Measurements from ENCODE around the gene LGR4.

Gene LGR4

DNA sequence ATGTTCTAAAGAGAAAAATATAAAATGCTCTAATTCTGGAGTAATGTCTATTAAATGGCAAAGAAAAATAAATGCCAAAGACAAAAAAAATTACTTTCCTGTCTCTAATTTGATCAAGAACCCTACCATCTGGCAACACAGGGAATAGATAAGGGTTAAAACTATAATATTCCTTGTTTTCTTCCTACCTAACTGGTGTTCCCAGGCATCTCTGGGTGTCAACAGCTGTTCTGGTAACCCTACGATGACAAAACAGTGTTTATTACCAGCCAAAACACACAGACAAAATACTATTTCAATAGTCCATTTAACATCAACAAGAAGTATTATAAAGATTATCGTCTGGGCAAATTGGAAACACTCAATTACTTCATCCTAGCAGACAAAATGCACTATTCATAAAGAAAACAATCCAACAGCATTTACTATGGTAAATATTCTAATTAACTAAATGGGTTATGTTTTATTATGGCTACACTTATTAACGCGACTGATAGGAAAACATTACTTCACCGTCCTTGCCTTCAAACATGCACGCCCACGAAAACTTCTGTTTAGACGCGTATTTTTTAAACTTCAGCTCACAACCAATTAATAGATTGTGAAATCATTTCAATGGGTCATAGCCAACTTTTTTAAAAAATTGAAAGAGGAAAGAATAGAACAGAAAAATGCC, 50.6 kb downstream of the LGR4 start:
- DNase-seq = no peak

DNA sequence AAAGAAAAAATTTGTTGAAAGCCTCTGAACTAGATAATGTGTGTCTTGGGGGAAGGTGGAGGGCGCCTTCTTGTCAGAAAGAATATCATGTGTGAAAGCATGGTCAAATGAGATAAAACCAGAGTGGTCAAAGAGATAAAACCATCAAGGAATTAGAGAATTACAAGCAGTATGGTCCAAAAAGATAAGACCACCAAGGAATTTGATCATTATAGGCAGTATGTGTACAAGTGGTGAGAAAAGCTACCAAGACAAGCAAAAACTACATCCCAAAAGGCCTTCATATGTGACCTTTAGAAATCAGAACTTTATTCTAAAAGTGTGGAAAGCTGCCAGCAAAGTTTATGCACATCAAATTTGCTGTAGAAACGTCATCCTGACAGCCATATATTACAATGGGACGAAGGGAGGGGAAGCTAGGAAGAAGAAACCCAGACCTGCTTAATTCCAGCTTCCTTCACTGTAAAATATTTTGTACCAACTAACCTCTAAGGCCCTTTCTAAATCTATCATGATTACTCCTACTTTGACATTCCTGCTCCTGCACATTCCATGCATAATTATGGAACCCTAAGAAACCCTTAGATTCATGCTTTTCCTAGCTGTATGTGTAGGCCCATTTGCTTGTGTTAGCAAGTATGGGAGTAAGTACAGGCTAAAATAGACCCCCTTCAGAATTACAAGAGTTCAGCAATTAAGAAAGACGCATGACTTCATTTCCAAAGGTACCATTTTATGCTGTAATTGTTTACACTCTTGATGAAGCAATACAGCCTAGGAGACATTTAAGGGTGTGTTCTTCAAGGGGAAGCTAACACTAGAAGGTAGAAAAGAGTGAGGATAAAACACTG, 51.6 kb downstream of the LGR4 start:
- no peak for DNase-seq

DNA sequence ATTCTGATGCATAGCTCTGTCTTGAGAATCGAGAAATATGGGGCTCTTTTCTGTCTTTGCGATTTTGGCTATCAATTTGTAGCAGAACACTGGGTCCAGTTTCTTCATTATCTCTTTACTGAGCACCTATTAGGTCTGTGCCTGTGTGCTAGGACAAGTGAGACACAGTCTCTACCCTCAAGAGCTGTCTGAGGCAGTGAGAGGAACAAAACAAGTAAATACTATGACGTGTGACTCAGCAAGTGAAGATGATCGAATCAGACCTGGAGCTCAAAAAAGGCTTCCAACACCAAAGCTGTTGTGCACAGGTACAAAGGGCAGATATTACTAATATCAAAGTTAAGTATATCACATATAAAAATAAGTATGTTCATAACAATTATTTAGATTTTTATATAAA, 52.4 kb downstream of the LGR4 start:
- no peak for DNase-seq

DNA sequence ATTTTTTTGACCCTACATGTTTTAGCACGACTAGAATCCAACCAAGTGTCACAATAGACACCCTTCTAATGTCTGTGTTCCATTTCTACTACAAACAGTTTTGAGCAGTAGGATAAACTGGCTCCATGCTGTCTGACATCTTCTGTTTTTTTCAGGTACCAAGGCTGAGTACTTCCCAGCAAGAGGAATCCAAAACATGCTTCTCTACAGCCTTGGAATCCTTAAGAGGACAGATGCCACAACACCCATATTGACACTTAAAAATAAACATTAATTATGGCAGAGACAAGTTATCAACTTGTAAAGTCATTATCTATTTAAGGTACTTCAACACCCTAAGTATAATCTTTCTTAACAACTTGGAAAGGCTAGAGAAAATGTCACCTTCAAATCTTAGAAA, 54.2 kb downstream of the LGR4 start:
- DNase-seq = no peak

DNA sequence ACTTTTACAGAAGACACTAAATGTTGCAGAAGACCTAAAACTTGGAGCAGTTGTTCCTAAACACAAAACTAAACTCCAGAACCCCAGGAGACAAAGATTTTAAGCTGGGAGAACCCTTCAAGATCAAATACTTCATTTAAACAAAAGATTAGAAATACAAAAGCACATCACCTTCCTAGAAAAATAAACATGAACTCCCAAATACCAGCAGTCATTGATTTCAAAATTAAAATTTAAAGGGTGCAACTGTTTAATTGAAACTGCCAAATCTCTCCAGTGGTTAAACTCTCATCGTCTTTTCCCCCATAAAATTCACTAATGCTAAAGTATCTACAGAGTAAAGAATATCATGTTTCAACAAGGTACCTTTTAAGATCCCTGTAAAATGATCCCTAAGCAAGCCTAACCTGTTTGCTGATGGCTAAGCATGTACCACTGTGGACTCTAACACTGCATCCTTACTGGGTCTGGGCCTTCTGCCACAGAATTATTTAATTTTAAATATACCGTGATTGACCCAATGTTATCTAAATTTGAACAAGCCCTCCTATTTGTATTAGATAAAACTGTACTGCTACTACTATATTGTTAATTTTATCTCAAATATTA, 55.9 kb downstream of the LGR4 start:
- DNase-seq = no peak

DNA sequence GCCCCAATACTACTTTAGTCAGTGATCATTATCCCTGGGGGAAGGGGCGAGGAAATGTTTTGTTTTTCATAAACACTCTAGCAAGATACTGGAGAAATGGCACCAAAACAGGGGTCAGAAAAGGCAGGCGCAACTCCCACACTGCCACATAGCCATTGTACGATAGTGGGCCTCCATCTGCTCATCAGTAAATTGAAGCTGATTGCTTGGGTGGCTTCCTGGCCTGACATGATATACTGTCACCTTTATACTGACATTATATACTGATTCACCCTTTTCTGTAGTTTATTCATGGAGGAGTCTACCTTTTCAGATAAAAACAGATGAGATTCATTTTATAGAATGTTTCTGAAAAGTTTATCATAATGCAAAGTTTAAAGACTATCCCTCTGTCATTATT, 57.9 kb downstream of the LGR4 start:
- no peak for DNase-seq

DNA sequence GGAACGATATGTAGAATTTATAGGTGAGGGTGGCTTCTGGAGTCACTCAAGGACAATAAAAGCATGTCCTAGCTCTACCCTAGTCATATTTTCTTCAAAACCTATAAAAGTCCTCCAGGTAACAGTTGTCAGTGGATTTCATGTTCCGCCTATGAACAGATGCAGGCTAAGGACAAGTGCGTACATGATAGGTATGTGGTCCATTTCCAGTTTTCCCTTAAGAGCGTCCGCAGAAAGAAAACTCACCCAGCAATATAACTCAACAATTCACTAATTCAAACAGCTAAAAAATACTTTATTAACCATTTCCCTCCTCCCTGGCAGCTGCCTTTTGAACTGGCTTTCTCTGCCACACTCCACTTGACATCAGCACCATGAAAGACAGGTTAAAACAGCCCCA, 59.4 kb downstream of the LGR4 start:
- DNase-seq = no peak

DNA sequence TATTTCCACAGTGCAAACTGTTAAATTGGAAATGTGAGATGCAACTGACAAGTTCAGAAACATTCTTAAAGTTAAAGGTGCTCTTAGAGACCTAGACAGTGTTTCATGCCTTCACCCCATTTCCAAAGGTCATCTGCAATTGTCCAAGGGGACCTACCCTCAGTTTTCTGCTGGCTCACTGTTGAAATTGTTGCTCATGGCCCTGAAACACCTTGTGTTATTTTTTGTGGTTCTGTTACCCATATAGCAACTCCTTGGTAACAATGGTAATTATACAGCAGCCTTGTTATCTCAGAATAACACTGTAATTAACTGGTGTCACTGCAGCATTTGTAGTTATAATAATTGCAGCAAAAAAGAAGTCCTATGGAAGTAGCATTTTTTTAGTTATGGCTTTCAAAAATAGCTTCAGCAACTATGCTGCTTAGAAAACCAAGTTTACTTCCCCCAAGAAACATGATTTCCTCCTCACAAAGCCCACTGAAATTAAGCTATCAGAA, 60.3 kb downstream of the LGR4 start:
- DNase-seq = no peak

DNA sequence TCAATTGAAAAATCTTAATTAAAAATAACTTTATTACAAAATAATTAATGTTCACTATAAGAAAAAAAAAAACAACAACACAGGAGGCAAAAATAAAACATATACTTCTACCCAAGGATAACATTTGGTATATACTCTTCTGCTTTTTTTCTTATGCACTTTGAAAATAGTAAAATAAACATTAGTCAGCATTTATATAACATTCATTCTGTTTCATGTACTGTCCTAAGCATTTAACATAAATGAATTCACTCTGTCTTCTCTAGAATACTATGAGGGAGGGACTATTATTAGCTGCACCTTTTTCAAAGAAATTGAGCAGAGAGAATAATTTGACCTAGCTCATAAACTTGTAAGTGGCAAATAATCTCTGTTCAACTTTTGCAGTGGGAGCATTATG, 61.3 kb downstream of the LGR4 start:
- DNase-seq = no peak

DNA sequence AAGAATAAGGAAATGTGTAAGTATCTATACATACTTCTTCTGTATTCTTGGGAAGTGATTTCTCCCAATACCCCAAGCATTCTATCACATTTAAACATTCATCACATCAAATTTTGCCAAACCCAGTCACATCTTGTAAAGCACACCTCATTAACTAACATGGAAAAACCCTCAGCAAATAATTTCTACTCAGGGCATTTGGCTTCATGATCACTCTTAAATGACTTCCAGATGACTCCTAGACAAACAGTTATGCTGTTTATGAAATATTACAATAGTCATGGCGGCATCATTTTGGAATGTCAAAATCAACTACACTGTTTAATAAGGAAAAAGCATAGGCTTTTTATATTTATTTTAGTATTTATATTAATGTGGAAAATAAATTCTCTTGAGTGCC, 62.3 kb downstream of the LGR4 start:
- no peak for DNase-seq

DNA sequence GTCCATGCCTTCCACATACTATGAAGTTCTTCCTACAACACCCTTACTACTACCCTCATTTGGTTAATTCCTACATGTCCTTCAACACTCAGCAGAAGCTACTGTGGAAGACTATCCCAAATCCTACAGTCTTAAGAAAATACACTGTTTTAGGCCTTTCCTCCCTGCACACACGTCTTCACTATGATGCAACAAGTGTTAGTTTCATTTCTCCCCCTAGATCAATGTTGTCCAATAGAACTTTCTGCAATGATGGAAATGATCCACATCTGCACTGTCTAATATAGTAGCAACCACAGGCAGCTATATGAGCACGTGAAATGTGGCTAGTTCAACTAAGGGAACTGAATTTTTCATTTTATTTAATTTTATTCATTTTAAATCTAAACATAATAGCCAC, 62.8 kb downstream of the LGR4 start:
- no peak for DNase-seq

DNA sequence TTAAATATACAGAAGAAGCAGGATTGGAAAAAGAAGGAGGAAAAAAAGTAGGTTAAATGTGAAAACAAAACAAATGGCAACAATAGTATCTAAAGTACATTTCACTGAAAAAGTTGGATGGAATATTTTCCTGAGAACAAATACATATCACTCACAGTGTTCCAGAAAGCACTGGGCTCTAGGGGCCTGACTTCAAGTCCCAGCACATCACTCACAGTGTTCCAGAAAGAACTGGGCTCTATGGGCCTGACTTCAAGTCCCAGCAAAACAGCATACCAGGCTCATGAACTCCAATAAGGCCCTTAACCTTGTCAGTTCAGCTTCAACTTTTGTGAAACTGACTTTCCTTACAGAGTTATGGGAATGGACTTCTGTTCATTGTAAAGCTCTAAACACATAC, 63.5 kb downstream of the LGR4 start:
- no peak for DNase-seq

DNA sequence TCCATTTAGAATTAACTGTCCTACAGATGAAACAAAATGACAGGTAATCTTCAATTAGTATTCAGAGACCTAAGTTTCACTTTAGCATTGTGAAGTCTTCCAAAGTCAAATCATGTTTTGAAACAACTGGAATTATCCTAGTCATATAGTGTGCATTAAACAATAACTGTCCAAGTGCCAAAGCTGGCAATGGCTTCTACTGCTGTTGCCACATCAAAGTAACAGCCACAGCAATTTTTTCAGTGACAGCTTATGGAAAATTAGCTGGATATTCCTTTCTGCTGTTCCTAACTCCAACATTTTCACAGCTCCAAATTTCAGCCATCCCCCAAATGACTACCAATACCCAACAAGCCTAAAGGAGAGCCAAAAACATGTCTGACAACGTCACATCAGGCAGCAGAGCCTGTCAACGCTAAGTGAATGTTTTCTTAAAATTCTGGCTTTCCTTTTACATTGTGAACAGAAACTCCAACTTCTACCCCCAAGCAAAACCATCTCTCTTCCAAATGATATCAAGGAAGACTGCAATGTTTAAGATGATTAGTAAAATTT, 64.3 kb downstream of the LGR4 start:
- no peak for DNase-seq

DNA sequence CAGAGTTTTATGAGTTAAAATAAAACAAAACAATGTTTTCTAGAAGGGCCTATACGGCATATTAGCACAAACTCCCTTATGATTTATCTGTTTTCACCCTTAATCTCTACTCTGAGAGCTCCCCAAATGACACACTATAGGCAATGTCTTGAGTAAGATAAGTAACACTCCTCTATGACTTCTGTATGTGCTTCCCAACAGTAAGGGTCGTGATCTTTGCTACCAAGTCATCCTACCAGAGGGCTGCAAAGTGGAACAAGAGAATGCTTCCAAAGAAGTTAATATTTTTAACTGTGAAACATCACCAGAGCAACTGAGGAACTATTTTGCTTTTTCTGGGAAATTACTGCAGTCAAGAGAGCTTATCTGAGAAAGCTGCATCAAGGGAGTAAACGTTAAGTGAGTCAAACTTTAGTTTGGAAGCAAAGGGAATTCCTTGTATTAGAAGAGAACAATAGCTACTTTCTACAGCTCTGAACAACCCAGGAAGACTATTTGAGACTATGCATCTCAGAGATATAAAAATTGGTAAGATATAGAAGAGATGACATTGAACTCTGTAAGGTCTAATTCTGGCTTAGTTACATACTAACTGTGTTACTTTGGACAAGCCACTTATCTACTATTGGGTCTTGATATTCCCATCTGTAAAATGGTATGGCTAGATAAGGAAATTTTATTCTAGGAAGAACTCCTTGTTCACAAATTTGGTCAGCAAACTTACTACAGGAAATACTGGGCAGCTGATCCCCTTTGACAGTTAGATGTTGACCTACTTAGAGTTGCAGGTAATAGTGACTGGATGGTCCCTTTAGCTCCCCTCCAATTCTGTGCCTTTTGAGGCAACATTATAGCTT, 65.9 kb downstream of the LGR4 start:
- no peak for DNase-seq

DNA sequence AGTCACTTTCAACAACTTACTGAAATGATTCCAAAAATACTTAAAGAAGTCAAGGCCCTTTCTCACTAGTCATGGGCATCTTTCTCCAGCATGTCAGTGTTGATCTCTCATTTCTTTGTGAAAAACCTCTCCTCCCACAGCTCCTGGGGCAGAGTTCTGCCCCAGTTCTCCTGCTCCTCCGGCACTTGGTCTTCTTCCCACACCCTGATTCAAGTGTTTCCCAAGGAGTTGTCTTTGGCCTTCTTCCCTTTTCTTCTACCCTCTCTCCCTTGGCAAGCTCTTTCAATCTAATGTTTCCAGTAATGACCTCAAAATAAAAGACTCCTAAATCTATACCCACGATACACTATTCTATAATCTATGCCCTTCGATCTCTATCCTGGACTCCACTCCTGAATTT, 67.5 kb downstream of the LGR4 start:
- DNase-seq = no peak

DNA sequence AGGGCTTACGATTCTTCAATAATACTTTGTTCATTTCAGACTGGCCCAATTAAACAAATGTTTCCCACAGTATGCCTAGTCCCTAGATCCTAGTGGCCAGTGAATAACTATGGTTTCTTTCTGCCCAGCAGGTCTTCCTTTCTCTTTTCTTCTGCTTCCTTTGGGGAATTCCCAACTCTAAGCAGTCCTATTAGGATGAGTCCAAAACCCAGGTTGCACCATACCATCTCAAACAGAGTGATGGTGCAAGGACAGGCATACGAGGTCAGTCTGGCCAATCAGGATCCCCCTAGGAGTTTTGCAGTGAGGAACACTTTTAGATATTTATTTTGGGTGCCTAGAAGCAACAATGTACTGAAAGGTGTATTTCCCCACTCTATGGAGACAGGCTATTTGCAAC, 68.2 kb downstream of the LGR4 start:
- no peak for DNase-seq

DNA sequence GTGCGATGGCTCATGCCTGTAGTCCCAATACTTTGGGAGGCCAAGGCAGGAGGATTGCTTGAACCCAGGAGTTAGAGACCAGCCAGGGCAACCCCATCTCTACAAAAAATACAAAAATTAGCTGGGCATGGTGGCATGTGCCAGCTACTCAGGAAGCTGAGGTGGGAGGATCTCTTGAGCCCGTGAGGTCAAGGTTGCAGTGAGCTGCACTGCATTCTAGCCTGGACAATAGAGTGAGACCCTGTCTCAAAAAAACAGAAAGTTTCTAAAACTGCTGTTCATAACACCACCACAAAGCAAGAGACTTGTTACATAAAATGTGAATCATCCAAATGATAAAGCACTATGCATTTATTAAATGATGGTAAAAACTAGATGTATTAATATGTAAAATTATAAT, 69.4 kb downstream of the LGR4 start:
- no peak for DNase-seq

DNA sequence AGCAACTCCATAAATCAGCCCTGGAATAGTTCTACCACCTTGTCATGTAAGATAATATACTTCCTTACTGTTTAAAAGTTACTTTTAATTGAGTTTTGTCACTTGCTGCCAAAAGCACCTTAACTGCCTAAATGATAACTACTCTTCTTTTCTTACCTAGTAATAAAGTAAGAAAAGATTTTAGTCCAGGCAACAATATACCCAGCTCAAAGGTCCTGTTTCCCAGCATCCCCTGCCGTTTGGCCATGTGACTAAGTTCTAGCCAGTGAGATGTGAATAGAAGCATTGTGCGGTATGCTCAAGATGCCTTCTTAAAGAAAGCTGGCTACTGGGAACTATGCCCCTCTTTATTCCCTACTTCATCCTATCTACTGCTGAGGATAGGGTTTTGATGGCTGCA, 70.1 kb downstream of the LGR4 start:
- DNase-seq = no peak

DNA sequence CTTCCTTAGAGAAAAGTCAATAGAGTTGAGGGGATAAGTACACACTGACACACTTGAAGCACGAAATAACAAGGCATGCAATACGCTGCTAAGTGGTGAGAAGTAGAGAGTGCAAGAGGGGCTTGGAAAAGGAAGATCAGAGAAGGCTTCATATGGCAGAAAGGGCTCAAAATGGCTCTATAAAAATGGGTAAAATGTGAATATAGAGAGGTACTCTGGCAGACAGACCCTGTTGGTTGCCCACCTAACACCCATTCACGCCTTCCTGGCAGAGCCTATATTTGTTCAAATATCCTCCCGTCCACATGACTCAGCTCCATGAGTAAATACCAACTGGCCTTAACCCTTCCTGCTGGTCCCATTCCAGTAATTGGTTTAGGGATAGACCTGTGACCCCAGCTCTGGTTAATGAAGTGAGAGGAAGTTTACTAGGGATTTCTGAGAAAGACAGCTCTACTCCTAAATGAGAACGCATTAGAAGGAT, 70.7 kb downstream of the LGR4 start:
- DNase-seq = no peak

DNA sequence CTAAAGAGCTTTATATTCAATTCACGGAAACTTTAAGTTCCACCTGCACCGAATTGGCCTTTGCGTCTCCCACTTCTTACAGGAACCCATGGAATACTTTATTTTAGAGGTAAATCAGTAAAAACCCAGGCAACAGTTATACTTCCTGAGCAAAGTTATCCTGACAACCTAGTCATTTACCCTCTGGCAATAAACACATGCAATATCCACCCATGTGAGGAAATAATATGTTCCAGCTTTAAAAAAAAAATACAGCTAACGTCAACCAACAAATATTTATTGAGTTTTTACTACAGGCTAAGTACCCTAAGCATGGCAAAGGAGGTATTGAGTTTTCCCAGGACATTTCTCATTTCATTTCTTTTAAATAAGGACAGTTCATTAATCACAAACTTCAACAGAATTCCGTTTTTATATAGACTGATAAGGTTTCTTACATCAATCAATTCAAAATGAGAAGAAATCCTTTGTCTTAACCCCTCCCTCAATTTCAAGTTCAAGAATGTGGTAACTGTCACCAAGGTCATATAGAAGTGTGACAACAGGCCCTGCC, 71.2 kb downstream of the LGR4 start:
- no peak for DNase-seq

DNA sequence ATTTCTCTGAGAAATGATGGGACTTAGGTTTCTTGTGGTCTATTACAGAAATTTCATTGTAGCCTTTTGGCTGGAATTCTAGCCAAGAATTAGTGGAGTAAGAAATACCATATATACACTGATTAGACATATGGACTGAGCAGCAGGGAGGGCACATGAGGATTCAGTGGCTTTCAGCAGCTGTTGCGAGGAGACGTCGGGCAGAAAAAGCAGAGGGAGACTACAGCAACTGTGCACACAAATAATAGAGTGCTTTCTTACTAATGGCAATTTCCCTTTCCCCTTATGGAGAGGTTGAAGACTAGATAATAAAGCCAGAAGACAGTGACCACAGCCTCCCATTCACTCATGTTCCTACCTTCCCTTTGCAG, 74.2 kb downstream of the LGR4 start:
- no peak for DNase-seq

DNA sequence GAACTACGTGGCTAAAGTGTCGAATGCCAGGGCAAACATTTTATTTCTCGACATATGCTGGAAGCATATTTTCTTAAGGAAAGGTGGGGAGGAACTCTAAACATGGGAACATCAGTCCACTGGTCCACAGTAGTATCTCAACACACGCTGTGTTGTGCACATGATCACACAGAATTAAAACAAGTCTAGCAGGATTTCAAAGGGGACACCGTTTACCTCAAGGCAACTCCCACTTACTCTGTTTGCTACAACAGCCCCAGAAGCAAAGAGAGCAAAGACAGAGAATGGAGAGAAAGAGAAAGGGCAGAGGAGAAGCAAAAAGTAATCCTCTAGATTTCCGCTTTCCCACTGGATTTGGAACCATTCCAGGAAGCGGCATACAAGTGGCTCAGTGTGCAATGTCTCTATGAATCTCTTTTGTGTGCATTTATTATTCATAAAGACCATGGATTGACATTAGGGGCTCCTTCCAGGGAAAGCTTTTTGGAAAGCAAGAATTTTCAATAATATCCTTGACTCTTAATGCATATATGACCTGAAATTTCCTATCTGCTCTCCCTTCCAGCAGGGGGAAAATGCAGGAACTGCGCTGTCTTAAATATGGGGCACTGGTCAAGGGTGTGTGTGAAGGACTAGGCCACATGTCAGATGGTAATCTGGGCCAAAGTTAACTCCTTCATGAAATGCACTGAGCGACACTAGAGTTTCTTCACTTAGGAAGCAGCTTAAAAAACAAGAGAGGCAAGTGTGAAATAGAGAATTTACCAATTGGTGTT, 74.8 kb downstream of the LGR4 start:
- DNase-seq = no peak

Data from SHP77 treated with DMSO at 0.1 percent for 48 hours (cell line).